ENCODE results near the gene PCGF3.
A peak's percentile ranks its signal among the peaks of the same experiment; 100 is the strongest.
"Not testable (repeated sequence)": the region's sequence is repeated elsewhere in the genome, so short reads cannot be mapped to it uniquely, and the experiment has no call there.

The PCGF3 gene

DNA sequence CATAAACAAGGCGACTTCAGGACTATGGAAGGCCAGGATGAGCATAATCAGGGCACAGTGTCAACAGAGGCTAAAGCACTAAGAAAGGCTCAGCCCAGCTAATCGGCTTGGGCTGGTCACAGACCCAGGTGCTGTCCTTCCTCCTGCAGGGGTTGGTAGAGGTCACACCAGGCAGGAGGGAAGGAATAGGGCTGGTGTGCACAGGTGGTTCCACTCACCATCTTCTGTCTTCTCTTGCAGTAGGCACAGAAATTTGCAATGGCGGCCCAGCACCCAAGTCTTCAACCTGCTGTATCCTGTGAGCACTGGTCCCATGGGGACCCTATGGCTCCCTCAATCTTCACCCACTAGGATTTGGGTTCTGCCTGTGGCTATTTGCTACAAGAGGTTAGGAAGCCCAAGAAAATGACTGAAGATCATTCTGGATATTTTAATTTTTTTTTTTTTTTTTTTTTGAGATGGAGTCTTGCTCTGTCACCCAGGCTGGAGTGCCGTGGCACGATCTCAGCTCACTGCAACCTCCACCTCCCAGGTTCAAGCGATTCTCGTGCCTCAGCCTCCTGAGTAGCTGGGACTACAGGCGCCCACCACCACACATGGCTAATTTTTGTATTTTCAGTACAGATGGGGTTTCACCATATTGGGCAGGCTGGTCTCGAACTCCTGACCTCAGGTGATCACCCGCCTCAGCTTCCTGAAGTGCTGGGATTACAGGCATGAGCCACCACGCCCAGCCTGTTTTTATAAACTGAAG, 35.6 kb upstream of the PCGF3 start:
- DNase-seq, result not testable (repeated sequence)

DNA sequence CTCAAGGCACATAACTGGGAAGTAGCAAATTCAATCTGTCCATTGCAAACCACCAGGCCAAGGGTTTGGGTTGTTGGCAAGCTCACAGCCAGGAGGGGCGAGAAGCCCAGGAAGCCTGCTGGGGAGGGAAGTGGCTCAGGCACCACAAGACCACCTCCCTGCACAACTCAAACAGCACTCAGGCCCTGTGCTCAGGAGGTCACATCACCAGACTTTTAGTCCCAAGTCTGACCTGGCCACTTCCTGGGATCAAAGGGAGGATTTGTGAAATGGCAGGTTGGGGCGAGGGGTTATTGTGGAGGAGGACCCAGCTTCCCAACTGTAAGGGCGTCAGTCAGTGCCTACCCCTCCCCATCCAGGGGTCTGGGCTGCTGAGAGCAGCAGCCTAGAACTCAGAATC, 33.9 kb upstream of the PCGF3 start:
- no peak for DNase-seq

DNA sequence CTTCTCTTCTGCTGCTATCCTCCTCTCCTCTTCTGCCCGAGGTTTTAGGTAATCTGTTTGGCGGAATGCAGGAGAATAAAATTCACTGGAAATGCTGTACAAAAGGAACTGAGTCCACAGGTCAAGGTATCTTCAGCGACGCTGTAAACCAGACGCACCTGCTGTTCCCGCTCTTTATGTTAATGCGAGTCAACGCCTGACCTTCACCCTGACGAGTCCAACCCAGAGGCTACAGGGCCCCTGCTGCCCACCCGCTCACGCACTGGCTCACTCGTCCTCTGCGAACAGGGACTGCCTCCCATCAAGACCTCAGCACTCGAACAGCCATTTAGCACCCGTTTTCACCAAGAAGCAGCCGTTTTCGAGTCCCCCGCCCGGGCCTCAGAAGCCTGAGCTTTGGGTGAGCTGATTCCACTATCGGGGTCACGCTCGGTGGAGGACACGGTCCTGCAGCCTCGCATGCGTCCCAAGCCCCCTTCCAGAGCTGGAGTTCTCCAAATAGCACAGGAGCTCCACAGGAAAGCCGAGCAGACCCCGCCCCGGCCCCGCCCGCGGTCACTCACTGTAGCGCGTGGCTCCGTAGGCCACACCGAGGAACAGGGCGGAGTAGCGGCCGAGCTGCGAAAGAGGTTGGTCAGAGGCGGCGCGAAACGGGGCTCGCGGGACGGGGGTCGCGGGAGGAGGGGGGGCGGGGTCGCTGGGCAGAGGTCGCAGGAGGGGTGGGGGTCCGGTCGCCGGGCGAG, 32.1 kb upstream of the PCGF3 start:
- peak; percentile 62 for DNase-seq

DNA sequence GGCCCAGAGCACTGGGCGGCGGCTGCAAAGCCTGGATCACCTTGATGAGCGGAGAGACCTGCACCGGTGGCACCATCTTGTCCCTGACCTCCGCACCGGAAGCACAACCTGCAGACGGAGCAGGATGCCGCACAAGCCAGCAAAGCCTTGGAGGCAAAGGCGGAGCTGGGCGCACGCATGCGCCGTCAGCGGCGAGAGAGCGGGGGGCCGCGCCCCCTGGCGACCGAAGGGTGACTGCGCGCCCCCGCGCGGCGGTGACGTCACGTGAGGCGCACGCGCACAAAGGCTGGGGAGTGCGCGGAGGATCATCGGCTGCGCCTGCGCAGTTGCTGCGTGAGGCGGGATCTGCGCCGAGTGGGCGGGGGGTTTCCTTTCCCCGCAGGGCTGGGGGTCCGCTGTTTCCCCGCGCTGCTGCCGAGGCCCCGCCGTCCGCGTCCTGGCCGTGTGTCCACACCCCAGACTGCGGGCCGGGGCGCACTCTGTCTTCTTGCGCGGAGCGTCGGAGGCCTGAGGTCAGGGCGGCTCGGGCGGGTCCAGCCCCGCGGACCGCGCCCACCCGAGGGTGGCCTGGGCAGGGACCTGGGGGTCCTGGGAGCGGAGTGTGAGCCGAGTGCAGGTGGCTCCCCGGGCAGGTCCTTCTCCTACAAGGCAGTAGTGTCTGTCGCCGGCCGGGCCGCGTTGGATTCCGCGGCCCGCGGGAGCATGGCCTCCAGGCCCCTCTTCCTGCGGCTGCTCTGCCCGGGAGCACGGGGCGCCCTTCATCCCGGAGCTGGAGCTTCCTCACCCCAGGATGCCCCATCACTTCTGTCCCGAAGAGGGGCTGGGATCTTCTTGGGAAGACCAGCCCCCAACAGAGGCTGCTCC, 31.2 kb upstream of the PCGF3 start, which contains the start of the genes ATP5ME and MYL5:
Gene ATP5ME, minus strand, starts transcription at position 105 of the 864 bp plus-strand sequence. Its CDS starts 29 bp downstream, at position 76.
Gene MYL5, plus strand, starts transcription at position 371 of the 864 bp plus-strand sequence. CDS start 3,485 bp downstream, outside the sequence.
- DNase-seq, result peak; percentile 98

DNA sequence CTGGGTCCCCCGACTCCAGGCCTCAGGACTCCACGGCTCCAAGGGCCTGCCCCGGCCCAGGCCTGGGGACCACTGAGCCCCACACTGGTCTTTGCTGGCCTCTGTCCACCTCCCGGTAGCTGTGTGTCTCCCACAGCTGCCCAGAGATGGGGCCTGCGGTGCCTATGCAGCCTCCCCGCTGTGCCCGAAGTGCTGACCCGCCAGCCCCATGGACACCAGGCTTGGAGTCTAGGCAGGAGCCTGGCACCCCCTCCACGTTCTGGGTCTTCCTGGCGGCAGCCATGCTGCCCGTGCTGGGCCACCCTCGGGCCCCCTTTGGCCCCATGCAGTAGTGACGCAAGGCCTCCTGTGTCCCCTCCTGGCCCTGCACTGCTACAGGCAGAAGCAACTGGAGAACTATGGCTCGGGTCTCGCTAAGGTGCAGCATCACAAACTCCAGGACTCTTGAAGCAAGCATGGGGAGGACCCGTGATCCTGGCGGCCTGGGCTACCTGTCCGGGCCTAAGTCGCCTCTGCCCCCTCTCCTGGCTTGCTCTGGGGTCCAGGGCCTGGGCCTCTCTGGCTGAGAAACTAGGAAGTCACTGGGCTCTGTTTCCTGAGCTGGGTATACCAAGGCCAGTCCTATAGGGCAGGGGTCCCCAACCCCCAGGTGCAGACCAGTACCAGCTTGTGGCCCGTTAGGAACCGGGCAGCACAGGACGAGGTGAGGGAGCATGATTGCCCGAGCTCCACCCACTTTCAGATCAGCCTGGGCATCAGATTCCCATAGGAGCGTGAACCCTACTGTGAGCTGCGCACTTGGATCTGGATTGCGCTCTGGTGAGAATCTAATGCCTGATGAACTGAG, 30.4 kb upstream of the PCGF3 start:
- peak; percentile 43 for DNase-seq

- no peak for DNase-seq
Measured at GRCh38 chr4:675980-676870, 29.4 kb upstream of the PCGF3 start.

- no peak for DNase-seq
Measured at GRCh38 chr4:676871-677235, 28.8 kb upstream of the PCGF3 start.

DNA sequence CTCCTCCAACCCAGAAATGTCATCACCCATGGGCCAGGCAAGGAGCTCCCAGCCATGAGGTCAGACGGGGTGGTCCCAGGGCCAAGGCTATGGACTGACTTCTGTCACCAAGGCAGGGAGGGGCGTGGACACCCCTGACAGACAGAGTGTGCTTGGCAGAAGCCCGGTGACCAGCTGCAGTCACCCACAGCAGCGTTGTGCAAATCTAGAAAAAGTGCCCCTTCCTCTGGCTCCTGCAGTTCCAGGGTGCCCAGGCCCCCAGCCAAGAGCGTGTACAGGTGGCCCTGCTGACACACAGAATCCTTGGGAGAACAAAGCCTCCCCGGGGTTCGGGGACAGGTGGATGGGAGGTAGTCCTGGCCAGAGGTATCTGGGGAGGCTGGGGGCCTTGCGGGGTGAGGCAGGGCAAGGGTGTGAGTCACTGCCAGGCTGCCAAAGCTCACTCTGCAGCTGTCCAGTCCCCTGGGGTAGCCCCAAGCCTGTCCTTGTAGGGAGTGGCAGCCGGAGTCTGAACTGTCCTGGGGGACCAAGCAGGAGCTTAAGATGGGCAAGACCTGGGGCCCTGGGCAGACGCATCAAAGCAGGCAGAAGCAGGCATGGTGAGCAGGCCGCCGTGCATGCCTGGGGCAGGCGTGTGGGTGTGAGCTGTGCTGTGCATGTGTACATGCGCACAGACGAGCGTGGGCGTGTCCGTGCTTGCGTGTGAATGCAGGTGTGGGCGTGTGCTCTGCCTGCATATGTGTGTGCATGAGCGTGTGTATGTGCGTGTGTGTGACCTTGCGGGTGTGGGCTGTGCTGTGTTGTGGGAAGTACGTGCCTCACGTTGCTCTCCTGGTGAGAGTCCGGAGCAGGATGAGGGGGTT, 28.0 kb upstream of the PCGF3 start:
- DNase-seq, result no peak

DNA sequence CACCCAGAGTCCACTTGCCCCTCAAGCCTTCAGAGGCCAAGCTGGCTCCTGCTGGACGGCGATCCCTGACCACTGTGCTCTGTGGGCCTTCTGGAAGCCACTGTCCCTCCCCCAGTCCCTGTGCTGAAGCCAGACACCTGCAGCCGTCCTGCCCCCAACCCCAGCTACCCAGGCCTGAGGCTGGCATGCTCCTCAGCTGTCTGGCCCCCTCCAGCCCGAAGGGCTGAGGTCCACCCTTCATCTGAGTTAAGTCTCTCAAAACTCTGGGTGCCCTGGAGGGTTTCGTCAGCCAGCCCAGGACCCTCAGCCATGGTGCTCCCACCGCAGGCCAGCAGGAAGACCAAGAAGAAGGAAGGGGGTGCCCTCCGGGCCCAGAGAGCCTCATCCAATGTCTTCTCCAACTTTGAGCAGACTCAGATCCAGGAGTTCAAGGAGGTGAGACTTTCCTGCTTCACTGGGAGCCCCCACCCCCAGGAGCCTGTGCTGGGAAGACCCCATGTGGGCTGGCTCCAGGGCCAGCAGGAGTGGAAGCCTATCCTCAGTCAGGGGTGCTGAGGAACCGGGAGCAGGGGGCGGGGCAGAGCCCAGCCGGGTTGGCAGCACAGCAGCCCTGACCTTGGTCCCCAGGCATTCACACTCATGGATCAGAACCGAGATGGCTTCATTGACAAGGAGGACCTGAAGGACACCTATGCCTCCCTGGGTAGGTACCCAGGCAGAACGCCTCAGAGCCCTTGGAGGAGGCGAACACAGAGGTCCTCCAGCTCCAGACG, 27.1 kb upstream of the PCGF3 start:
- DNase-seq, result no peak

DNA sequence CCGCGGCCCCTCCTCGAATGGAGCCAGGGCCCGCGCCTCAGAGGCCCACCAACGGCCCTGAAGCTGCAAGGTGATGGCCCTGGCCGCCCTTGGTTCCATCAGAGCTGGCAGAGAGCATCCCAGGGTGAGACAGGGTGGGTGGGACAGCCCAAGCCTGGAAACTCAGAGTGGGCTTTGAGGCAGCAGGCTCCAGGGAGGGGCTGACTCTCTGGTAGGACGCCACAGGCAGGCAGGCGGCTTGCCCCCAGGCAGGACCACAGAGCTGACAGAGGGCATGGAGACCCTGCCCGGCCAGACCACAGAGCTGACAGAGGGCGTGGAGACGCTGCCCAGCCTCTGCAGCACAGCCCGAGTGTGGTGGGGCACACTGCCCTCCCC, 26.5 kb upstream of the PCGF3 start:
- DNase-seq, result no peak

- no peak for DNase-seq
Measured at GRCh38 chr4:679629-680028, 26.0 kb upstream of the PCGF3 start.

GRCh38 chr4:680091-680490, 25.5 kb upstream of the PCGF3 start:
- no peak for DNase-seq

- DNase-seq, result no peak
Measured at GRCh38 chr4:680551-680927, 25.1 kb upstream of the PCGF3 start.

GRCh38 chr4:680928-681645, 24.5 kb upstream of the PCGF3 start:
- DNase-seq, result peak; percentile 88

GRCh38 chr4:681736-682451, 23.7 kb upstream of the PCGF3 start:
- DNase-seq, result no peak

DNA sequence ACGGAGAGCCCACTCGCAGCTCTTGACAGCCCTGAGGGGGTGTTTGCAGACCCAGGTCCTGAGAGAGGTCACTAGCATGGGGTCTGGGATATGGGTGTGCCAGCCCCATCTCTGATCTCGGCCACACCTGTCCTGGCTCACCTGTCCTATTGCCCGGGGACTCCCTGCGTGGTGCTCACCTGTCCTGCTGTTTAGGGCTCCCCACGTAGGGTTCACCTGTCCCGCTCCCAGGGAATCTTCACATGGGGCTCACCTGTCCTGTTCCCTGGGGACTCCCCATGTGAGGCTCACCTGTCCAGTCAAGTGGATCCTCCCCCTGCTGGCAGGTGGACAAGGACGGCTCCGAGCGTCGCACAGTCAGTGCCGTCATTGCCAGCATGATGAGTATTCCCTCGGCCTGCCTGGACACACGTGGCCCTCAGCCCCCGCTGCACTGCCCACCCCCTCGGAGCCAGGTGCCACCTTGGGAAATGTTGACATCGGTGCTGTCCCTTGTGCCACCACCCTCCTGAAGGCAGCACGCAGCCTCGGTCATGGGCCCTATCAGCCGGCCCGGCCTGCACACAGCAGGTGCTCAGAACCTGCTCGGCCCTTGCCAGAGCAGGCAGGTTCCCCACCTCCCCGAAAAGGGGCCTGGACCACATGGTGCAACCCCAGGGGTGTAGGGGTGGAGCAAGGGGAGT, 23.0 kb upstream of the PCGF3 start:
- DNase-seq, result no peak

DNA sequence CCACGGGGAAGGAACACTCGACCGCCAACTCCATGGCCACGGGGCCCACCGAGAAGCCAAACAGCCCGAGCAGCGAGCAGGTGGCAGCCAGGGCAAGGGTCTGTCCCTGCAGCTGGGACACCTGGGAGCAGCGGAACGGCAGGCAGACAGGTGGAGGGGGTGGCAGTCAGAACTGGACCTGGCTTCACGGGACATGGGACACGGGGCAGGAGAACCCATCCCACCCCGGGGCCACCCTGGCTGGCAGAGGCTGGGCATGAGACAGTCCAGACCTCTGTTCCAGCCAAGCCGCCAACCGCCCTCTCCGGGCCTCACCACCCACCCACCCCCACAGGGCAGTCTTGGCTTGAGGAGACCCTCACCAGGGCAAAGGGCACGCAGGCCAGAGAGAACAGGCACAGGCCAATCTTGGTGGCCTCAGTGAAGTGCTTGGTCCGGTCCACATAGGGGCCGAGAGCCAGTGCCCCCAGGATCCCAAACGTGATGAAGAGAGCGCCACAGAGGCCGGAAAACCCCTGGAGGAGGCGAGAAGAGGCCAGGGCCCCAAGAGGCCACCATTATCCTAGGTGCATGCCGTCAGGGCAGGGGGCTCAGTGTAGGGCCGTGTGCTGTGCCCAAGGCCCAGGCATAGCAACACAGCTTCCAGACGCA, 22.3 kb upstream of the PCGF3 start:
- no peak for DNase-seq

Measured in hematopoietic multipotent progenitor cell treated with erythropoietin and hydrocortisone succinate and interleukin-3 and kit ligand, for 6 days (in vitro differentiated cells).